Retinal pigment epithelial cell (primary cell): Measurements from ENCODE around the gene ANXA3.

Source experiments
- DNase-seq: peaks from one replicate; pipeline ENCODE4 v3.0.0-alpha.2; 2010; ENCODE audit warnings: low read depth
- H3K4me3 ChIP-seq: 2 replicates; pipeline ENCODE4 v1.5.1; 2011; ENCODE audit warnings: mild to moderate bottlenecking, low read length, control low read depth, moderate library complexity
- CTCF ChIP-seq: conservative IDR thresholded peaks from 2 replicates; pipeline ENCODE4 v1.5.1; 2011; ENCODE audit warnings: low read depth, low read length, control low read depth, inconsistent platforms

Gene ANXA3

GRCh38 chr4:78611215-78611558, 59.6 kb downstream of the ANXA3 start:
- TF ChIP-seq CTCF: no peak
- no peak overlapping the region for H3K4me3 ChIP-seq
- no peak for DNase-seq

DNA sequence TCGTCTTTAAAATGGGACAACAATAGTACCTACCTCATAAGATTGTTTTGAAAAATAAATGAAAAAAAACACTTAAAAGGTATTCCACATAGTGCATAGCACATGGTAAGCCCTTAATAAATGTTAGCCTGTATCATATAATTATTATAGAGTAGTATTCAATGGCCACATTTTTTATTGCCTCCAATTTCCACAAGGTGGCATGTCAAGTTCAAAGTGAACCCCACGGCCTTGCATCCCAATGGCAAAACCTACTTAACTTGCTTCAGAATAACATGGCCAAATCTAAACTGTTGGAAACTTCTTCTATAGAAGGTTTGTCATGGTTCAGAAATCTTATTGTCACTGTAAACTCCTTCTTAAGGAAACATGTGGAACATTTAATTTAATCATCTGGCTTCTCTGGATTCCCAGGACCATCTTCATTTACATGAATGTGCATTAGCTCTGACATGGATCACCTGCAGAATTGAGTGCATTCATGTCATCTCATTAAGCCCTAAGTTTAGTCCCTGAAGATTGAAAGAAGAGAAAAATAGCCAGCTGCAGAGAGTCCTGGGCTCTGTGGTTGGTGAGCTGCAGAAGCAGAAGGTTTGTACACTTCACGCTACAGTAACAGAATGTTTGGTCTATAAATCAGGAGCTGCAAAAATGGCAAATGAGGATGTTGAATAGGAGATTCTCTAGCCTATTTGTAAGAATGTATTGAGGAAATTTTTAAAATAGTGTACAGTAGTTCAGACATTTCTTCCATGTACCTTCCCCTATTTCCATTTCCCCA, 61.0 kb downstream of the ANXA3 start:
- no peak for DNase-seq
- no peak overlapping the region for H3K4me3 ChIP-seq
- peak; percentile 58 for TF ChIP-seq CTCF

GRCh38 chr4:78613522-78614321, 62.2 kb downstream of the ANXA3 start:
- TF ChIP-seq CTCF: no peak
- DNase-seq: no peak
- no peak overlapping the region for H3K4me3 ChIP-seq

DNA sequence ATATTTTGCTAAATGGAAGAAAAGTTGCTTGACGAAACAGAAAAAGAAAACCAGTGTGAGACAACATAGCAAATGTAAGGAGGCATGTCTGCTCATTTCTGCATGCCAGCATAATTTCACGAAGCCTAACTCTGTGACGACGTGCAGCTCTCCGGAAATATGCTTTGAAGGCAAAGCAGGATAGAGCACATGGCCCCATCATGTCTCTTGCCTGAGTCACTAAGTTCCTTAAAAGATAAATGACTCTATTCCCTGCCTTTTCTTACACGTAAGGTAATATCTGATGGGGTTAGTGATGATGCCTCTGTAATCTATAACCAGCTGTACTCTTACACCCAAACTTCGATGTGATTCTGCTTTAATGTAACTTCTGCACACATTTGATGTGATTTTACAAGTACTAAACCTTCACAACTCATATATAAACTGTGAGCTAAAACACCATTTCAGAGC, 64.5 kb downstream of the ANXA3 start:
- no peak overlapping the region for H3K4me3 ChIP-seq
- DNase-seq: peak; percentile 28
- TF ChIP-seq CTCF: no peak

DNA sequence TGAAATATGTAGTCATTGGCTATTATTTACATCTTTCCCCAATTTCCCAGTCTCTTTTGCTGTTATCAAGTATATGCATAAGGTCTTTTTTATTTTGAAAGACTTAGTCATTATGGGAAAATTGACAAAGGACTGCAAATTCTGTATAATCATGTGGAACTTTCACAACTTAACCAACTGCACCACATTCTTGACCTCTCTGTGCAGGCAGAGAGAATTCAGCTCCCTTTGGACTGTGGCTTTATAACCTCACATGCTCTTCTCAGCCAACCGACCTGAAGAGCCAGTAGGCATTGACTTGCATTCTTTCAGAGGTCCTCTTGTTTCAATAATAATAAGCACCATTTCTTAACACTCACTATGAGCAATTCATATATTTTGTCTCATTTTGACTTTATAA, 66.9 kb downstream of the ANXA3 start:
- H3K4me3 ChIP-seq: no peak overlapping the region
- DNase-seq: no peak
- no peak for TF ChIP-seq CTCF

GRCh38 chr4:78621395-78621794, 69.8 kb downstream of the ANXA3 start:
- TF ChIP-seq CTCF: no peak
- no peak overlapping the region for H3K4me3 ChIP-seq
- no peak for DNase-seq
